Psoas muscle (tissue), 8 donors: ENCODE results near the gene MICAL1. TPM values are rescaled to one million over a fixed set of nuclear protein-coding genes. Genes with fewer than 3 reads are reported as not detected.

Source experiments
- ATAC-seq, 4 donors: fragments of 200-7000 bp; cut with Tn5 transposase; one replicate each; pipeline ENCODE4 v1.9.1; 2020; ENCODE audit warnings: moderate library complexity in 3 of 4, mild to moderate bottlenecking in 2 of 4
- DNase-seq, 2 donors: peaks; one replicate each; pipeline ENCODE4 v3.0.0-alpha.2; 2020
- H3K27ac ChIP-seq: fragments of 200-600 bp; one replicate; pipeline ENCODE4 v1.8.0; 2022
- H3K27me3 ChIP-seq, 3 donors: fragments of 200-600 bp in 1 of 3; one replicate each; pipeline versions ENCODE4 v1.6.1 to v1.8.0; 2013 to 2022; ENCODE audit warnings: low read length in 2 of 3, mild to moderate bottlenecking in 2 of 3, moderate library complexity in 1 of 3; ENCODE audit not compliant: insufficient read depth in 3 of 3
- H3K36me3 ChIP-seq, 2 donors: fragments of 200-600 bp in 1 of 2; one replicate each; pipeline versions ENCODE4 v1.6.1 to v1.8.0; 2013 to 2022; ENCODE audit warnings: low read depth in 1 of 2, mild to moderate bottlenecking in 1 of 2, moderate library complexity in 1 of 2; ENCODE audit not compliant: insufficient read depth in 1 of 2
- H3K4me1 ChIP-seq: fragments of 200-600 bp; one replicate; pipeline ENCODE4 v1.8.0; 2022
- H3K4me3 ChIP-seq: fragments of 200-600 bp; one replicate; pipeline ENCODE4 v1.8.0; 2022; ENCODE audit warnings: mild to moderate bottlenecking
- H3K9me3 ChIP-seq: fragments of 200-600 bp; one replicate; pipeline ENCODE4 v1.8.0; 2022
- WGBS, 3 donors: extraction: QIAGEN DNeasy Blood & Tissue Kit; methylation state at CpG; one replicate each; pipeline versions ENCODE4 v1.1.6 to v1.1.7; 2013; 5-methylcytosine and 5-hydroxymethylcytosine counted together
- intact Hi-C, 2 donors: fragments of 100-400 bp; cut with DNase I; formaldehyde crosslinking; loops; one replicate each; pipeline versions ENCODE4 v1.11.0 to v1.14.2; 2022
- polyA plus RNA-seq, 3 donors: library from polyadenylated mRNA; stranded (reverse); fragments of 200-250 nt; gene quantifications; one replicate each; pipeline ENCODE4 v1.2.3, GENCODE V29; 2013
- total RNA-seq, 4 donors: library from RNA; stranded (reverse); fragmentation: NEBNext Ultra II Directional in 2 of 4; extraction: Animal tissue kit (Norgen Biotek cat#: 25700) in 2 of 4; gene quantifications; one replicate each; pipeline versions ENCODE4 v1.2.1 to v1.2.4, GENCODE V29; 2021 to 2023
- TF ChIP-seq, protein P1 (sequence below): fragments of 200-600 bp; IDR thresholded peaks from one replicate; pipeline ENCODE4 v1.8.0; 2022; ENCODE audit warnings: antibody characterized with exemption
- donor health status: healthy with polysubstance abuse.
- donor health status: DM: no; HTN: no; CAD: no; lungs with moderate emphysema.
- donor health status: Bipolar disorder and iron deficiency.
- donor health status: healthy.
- donor health status: DM: yes; HTN: yes; CAD: no.
- donor health status: DM: no; HTN: no; CAD: no.
- donor health status: DM: no; HTN: no; CAD: no.
- donor health status: DM: yes; HTN: yes; CAD: no.

The MICAL1 gene
- total and polyA plus RNA-seq, 7 donors = 3.1 to 9.4 (median 6.2) TPM

DNA sequence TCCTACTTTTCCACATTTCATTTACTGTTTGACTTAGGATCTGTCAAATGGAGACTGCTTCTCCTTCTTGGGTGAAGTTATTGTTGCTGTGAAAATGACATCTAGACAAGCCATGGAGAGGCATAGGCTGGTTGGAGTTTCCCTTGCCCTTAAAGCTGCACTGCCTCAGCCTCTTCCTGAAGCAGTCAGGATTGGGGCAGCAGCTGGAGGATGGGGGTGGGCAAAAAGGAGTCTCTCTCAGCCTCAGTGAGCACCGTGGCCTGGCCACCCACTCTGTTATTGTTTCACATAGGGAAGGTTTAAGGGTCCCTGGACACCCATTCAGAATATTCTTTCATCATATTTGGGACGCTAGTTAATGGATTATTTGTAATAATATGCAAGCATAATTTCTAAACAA, 35.1 kb upstream of the MICAL1 start:
- intact Hi-C loops = no loop called here
- DNase-seq (no peak), ATAC-seq (no peak)
- Histone ChIP-seq H3K4me1 (no peaks in the 10 kb centered on the region), H3K9me3 (no peaks in the 10 kb centered on the region), H3K4me3 (no peak overlapping the region), H3K36me3 (no peaks in the 10 kb centered on the region), H3K27ac (no peak overlapping the region), H3K27me3 (no peaks in the 10 kb centered on the region)
- TF ChIP-seq, protein P1, sequence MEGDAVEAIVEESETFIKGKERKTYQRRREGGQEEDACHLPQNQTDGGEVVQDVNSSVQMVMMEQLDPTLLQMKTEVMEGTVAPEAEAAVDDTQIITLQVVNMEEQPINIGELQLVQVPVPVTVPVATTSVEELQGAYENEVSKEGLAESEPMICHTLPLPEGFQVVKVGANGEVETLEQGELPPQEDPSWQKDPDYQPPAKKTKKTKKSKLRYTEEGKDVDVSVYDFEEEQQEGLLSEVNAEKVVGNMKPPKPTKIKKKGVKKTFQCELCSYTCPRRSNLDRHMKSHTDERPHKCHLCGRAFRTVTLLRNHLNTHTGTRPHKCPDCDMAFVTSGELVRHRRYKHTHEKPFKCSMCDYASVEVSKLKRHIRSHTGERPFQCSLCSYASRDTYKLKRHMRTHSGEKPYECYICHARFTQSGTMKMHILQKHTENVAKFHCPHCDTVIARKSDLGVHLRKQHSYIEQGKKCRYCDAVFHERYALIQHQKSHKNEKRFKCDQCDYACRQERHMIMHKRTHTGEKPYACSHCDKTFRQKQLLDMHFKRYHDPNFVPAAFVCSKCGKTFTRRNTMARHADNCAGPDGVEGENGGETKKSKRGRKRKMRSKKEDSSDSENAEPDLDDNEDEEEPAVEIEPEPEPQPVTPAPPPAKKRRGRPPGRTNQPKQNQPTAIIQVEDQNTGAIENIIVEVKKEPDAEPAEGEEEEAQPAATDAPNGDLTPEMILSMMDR = no peak
- 50 to 62% (median 56%) methylated on average over 2 of the region's 2 CpGs for WGBS, 3 donors

DNA sequence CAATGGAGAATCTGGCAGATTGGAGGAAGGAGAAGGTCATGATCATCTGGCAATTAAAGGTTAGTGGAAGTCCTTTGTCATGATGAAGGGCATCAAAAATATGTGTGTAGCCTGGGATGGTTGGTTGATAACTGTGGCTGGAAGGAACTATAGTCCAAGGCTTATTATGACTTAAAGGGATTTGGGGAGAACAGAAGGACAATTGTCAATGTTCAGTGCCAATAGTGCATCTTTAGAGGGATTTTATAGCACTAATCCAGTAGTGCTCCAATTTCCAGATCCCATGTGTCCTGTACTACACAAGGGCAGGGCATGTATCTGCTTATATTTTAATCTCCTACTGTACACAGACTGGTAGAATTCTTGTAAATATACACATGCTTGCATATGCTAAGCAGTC, 32.4 kb upstream of the MICAL1 start:
- intact Hi-C loops = no loop called here
- Histone ChIP-seq H3K27ac (no peak overlapping the region), H3K9me3 (no peaks in the 10 kb centered on the region), H3K27me3 (no peaks in the 10 kb centered on the region), H3K4me1 (no peaks in the 10 kb centered on the region), H3K4me3 (no peak overlapping the region), H3K36me3 (no peaks in the 10 kb centered on the region)
- DNase-seq (no peak), ATAC-seq (no peak)
- TF ChIP-seq, protein P1 = no peak

DNA sequence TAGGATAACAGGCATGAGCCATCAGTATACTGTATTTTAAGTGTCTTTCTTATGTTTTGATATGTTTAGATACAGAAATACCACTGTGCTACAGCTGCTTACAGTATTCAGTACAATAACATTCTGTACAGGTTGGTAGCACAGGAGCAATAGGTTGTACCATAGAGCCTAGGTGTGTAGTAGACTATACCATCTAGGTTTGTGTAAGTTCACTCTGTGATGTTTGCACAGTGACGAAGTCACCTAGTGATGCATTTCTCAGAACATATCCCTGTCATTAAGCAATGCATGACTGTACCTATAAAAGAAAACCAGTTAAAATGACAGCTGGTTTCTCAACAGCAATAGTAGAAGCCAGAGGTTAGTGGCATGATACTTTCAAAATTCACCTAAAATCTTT, 30.5 kb upstream of the MICAL1 start:
- Histone ChIP-seq H3K4me1 (peaks cover 12% of the 10 kb centered on the region), H3K27ac (no peak overlapping the region), H3K4me3 (no peak overlapping the region), H3K27me3 (no peaks in the 10 kb centered on the region), H3K36me3 (peaks cover 2 to 9% of the 10 kb centered on the region in 2 donors), H3K9me3 (no peaks in the 10 kb centered on the region)
- TF ChIP-seq, protein P1 = no peak
- intact Hi-C loops = no loop called here
- 93 to 100% (median 96%) methylated on average over 1 of the region's 1 CpG for WGBS, 3 donors
- no peak for DNase-seq
- ATAC-seq = no peak

DNA sequence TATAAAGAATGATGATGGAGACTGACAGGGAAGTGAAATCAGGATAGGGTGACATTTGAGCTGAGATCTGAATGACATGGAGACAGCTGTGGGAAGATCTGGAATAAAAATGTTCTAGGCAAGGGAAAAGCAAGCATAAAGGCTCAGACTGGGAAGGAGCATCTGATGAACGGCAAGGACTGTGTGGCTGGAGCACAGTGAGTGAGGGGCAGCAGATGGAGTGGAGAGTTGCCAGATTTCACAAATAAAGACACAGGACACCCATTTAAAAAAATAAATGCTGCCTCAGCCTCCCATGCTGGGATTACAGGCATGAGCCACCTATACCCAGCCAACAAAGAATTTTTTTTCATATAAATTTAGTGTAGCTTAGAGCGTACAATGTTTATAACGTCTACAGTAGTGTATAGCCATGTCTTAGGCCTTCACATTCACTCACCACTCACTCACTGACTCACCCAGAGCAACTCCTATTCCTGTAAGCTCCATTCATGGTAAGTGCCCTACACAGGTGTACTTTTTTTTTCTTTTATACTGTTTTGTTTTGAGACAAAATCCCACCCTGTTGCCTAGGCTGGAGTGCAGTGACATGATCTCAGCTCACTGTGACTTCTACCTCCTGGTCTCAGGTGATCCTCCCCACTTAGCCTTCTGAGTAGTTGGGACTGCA, 29.8 kb upstream of the MICAL1 start:
- no peak overlapping the region for H3K4me3 ChIP-seq
- H3K36me3 ChIP-seq = peaks cover 5 to 14% of the 10 kb centered on the region in 2 donors
- TF ChIP-seq, protein P1 = no peak
- peaks cover 19% of the 10 kb centered on the region for H3K4me1 ChIP-seq
- ATAC-seq (no peak), DNase-seq (no peak)
- no peak overlapping the region for H3K27ac ChIP-seq
- H3K9me3 ChIP-seq = no peaks in the 10 kb centered on the region
- 49 to 64% (median 63%) methylated on average over 3 of the region's 3 CpGs for WGBS, 3 donors
- intact Hi-C loops = no loop called here
- H3K27me3 ChIP-seq = no peaks in the 10 kb centered on the region

DNA sequence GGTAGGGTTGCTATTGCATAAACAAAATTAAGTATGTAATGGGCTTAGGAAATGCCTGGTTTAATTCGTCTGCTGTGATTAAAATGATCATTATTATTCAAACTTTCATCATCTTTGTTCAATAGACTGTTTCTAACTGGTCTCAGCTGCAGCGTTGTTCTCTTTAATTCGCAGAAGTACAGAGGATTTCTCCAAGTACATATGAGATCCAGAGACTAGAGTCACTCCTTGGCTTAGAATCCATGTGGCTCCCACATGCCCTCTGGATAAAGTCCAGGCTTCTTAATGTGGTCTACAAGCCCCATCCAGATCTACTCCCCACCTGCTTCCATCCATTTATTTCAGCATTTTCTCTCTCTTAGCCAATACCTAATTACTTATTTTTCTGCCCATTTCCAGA, 28.6 kb upstream of the MICAL1 start:
- ATAC-seq (no peak), DNase-seq (no peak)
- Histone ChIP-seq H3K9me3 (no peaks in the 10 kb centered on the region), H3K36me3 (peaks cover 5 to 26% of the 10 kb centered on the region in 2 donors), H3K4me1 (peaks cover 31% of the 10 kb centered on the region), H3K4me3 (peak overlapping the region; percentile 96), H3K27ac (peak overlapping the region; percentile 60), H3K27me3 (no peaks in the 10 kb centered on the region)
- 23 to 30% (median 24%) methylated on average over 3 of the region's 3 CpGs for WGBS, 3 donors
- intact Hi-C loops = no loop called here
- TF ChIP-seq, protein P1 = no peak
